ENCODE data around the gene TMEM150B.

DNA sequence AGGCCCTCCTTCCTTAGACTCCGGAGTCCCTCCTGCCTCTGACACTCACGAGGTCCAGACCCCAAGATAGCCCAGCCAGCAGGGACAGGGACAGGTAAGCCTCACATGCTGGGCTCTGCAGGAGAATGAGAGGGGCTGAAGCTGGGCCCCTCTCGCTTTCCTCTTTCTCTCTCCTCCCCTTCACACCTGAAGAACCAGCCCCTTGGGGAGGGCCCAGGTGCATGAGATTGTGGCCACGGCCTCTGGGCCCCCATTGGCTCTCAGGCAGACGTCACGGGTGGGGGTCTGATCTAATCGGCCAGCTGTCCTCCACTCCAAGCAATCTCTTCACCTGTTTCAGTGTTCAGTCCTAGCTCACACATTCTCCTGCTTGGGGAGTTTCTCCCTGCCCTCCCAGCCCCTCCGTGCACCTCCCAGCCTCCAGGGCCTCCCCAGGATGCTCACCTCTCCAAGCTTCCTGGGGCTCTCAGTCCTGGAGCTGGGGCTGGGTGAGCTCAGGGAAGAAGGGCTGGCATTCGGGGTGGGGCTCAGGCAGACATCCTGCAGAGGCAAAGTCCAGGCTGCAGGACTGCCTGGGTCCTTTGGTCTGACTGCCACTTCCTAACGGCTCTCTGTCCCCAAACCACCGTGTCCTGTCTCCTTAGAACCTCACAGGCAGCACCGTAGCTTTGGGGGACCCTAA, 2.8 kb downstream of the TMEM150B start:
- no peak for TF ChIP-seq EZH2 (IDR thresholded peaks at IDR 0.05; ENCODE audit: borderline replicate concordance, low read depth, low read length, severe bottlenecking)
- TF ChIP-seq, protein P1, sequence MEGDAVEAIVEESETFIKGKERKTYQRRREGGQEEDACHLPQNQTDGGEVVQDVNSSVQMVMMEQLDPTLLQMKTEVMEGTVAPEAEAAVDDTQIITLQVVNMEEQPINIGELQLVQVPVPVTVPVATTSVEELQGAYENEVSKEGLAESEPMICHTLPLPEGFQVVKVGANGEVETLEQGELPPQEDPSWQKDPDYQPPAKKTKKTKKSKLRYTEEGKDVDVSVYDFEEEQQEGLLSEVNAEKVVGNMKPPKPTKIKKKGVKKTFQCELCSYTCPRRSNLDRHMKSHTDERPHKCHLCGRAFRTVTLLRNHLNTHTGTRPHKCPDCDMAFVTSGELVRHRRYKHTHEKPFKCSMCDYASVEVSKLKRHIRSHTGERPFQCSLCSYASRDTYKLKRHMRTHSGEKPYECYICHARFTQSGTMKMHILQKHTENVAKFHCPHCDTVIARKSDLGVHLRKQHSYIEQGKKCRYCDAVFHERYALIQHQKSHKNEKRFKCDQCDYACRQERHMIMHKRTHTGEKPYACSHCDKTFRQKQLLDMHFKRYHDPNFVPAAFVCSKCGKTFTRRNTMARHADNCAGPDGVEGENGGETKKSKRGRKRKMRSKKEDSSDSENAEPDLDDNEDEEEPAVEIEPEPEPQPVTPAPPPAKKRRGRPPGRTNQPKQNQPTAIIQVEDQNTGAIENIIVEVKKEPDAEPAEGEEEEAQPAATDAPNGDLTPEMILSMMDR (IDR thresholded peaks at IDR 0.05; ENCODE audit: borderline replicate concordance, extremely low read depth, low read length, poor library complexity, severe bottlenecking), result no peak

Measured in DND-41 (cell line).